Esophagus squamous epithelium (tissue), 5 donors: Measurements from ENCODE around the gene CASK. TPM values are rescaled to one million over a fixed set of nuclear protein-coding genes. Genes with fewer than 3 reads are reported as not detected.

Source experiments
- DNase-seq: peaks from one replicate; lab custom pipeline; 2025; lab: John Stamatoyannopoulos, UW
- H3K27ac ChIP-seq, 4 donors: fragments of 200-600 bp; sonication (generic); one replicate each; pipeline ENCODE4 v1.5.1; 2016 to 2019; ENCODE audit warnings: mild to moderate bottlenecking in 1 of 4
- H3K27me3 ChIP-seq, 4 donors: fragments of 200-600 bp; sonication (generic); 1 replicate in 3 of 4; 2 replicates in 1 of 4; pipeline versions ENCODE4 v1.5.1 to v1.6.0; 2017 to 2021; ENCODE audit warnings: antibody characterized with exemption in 1 of 4
- H3K36me3 ChIP-seq, 3 donors: fragments of 200-600 bp; sonication (generic); one replicate each; pipeline ENCODE4 v1.5.1; 2016 to 2019
- H3K4me1 ChIP-seq, 3 donors: fragments of 200-600 bp; sonication (generic); one replicate each; pipeline ENCODE4 v1.5.1; 2017 to 2019
- H3K4me3 ChIP-seq, 4 donors: fragments of 200-600 bp; sonication (generic); 1 replicate in 3 of 4; 2 replicates in 1 of 4; pipeline ENCODE4 v1.5.1; 2016 to 2019; ENCODE audit warnings: mild to moderate bottlenecking in 2 of 4, moderate library complexity in 1 of 4
- H3K9me3 ChIP-seq, 3 donors: fragments of 200-600 bp; sonication (generic); one replicate each; pipeline ENCODE4 v1.5.1; 2016 to 2019
- CTCF ChIP-seq, 6 experiments: fragments of 450-650 bp in 4 of 6; fragments of 200-600 bp in 2 of 6; sonication (generic) in 2 of 6; IDR thresholded peaks; one replicate each; pipeline ENCODE4 v1.5.1; 2016 to 2019; ENCODE audit warnings: antibody characterized with exemption in 6 of 6, mild to moderate bottlenecking in 4 of 6, moderate library complexity in 4 of 6
- POLR2A ChIP-seq, 4 donors: fragments of 450-650 bp; IDR thresholded peaks; one replicate each; pipeline ENCODE4 v1.6.1; 2017; ENCODE audit warnings: antibody characterized with exemption in 4 of 4, mild to moderate bottlenecking in 4 of 4, moderate library complexity in 3 of 4
- WGBS, 2 donors: methylation state at CpG; one replicate each; pipeline ENCODE4 v1.1.5; 2018; 5-methylcytosine and 5-hydroxymethylcytosine counted together
- intact Hi-C: fragments of 100-400 bp; cut with DNase I; formaldehyde crosslinking; loops from one replicate; pipeline ENCODE4 v1.15.0; 2022
- total RNA-seq, 4 donors: library from RNA; depleted of rRNA; stranded (reverse); fragments of >200 nt; gene quantifications; one replicate each; pipeline ENCODE4 v1.1.0, GENCODE V29; 2016
- donor health status: DM: yes; HTN: yes; CAD: no.

Gene CASK
- total RNA-seq, 4 donors from 2014 or later = 32.3 to 57.4 (median 36.0) TPM

GRCh38 chrX:41604766-41605543, 318.4 kb downstream of the CASK start:
- WGBS, 2 donors = 38 to 57% methylated on average over 1 of the region's 1 CpG

GRCh38 chrX:41604177-41604576, 319.2 kb downstream of the CASK start:
- no peak overlapping the region for H3K4me3 ChIP-seq
- no peaks in the 10 kb centered on the region for H3K36me3 ChIP-seq
- DNase-seq = no peak
- 73% methylated on average over 2 of the region's 2 CpGs; no CpG with 5 or more reads in 1 of the 2 donors for WGBS, 2 donors
- H3K9me3 ChIP-seq = no peaks in the 10 kb centered on the region
- TF ChIP-seq CTCF (IDR thresholded peaks at IDR 0.05) (no peak), POLR2A (IDR thresholded peaks at IDR 0.05) (no peak)
- no peak overlapping the region for H3K27ac ChIP-seq
- intact Hi-C loops = no loop called here
- H3K27me3 ChIP-seq = no peaks in the 10 kb centered on the region
- H3K4me1 ChIP-seq = no peaks in the 10 kb centered on the region

More at GRCh38 chrX:41604766-41605543, 318.4 kb downstream of the CASK start:
- TF ChIP-seq POLR2A (IDR thresholded peaks at IDR 0.05) (no peak), CTCF (IDR thresholded peaks at IDR 0.05) (no peak)
- H3K27ac ChIP-seq = no peak overlapping the region
- no peak overlapping the region for H3K4me3 ChIP-seq
- H3K36me3 ChIP-seq = no peaks in the 10 kb centered on the region
- DNase-seq = no peak
- intact Hi-C loops = no loop called here
- no peaks in the 10 kb centered on the region for H3K9me3 ChIP-seq
- H3K27me3 ChIP-seq = no peaks in the 10 kb centered on the region
- no peaks in the 10 kb centered on the region for H3K4me1 ChIP-seq

GRCh38 chrX:41603596-41603995, 319.8 kb downstream of the CASK start:
- TF ChIP-seq CTCF (IDR thresholded peaks at IDR 0.05) (no peak), POLR2A (IDR thresholded peaks at IDR 0.05) (no peak)
- WGBS, 2 donors = 73 to 77% methylated on average over 1 of the region's 1 CpG
- no peak for DNase-seq
- H3K27me3 ChIP-seq = no peaks in the 10 kb centered on the region
- H3K36me3 ChIP-seq = no peaks in the 10 kb centered on the region
- no peak overlapping the region for H3K27ac ChIP-seq
- no peaks in the 10 kb centered on the region for H3K4me1 ChIP-seq
- H3K9me3 ChIP-seq = no peaks in the 10 kb centered on the region
- intact Hi-C loops = no loop called here
- no peak overlapping the region for H3K4me3 ChIP-seq

- Histone ChIP-seq H3K4me1 (no peaks in the 10 kb centered on the region), H3K27me3 (no peaks in the 10 kb centered on the region), H3K27ac (no peak overlapping the region), H3K4me3 (no peak overlapping the region), H3K36me3 (no peaks in the 10 kb centered on the region), H3K9me3 (no peaks in the 10 kb centered on the region)
- intact Hi-C loops = no loop called here
- no peak for DNase-seq
- WGBS, 2 donors = 95 to 100% methylated on average over 2 of the region's 2 CpGs
- TF ChIP-seq CTCF (IDR thresholded peaks at IDR 0.05) (no peak), POLR2A (IDR thresholded peaks at IDR 0.05) (no peak)
These were observed 320.5 kb downstream of the CASK start for GRCh38 chrX:41602816-41603345.

GRCh38 chrX:41600291-41600690, 323.1 kb downstream of the CASK start:
- H3K4me1 ChIP-seq = no peaks in the 10 kb centered on the region
- TF ChIP-seq POLR2A (IDR thresholded peaks at IDR 0.05) = no peak
- TF ChIP-seq CTCF (IDR thresholded peaks at IDR 0.05) = no peak
- intact Hi-C loops = no loop called here
- no peak overlapping the region for H3K4me3 ChIP-seq
- DNase-seq = no peak
- no peaks in the 10 kb centered on the region for H3K36me3 ChIP-seq
- no peaks in the 10 kb centered on the region for H3K9me3 ChIP-seq
- no peak overlapping the region for H3K27ac ChIP-seq
- H3K27me3 ChIP-seq = no peaks in the 10 kb centered on the region
- WGBS, 2 donors = 78 to 90% methylated on average over 2 of the region's 2 CpGs
